ENCODE measurements around the gene EEF1B2.

GRCh38 chr2:206116278-206116677 is 43.4 kb upstream of the EEF1B2 start:
- TF ChIP-seq CTCF (IDR thresholded peaks at IDR 0.05) (no peak), TCF7L2 (IDR thresholded peaks at IDR 0.05; ENCODE audit: low read depth, low read length) (no peak), REST (IDR thresholded peaks at IDR 0.05; ENCODE audit: insufficient read depth in 1 of 2, low read depth in 2 of 2, low read length in 1 of 2) (no peak)

Data from Panc1 (cell line).